Neural progenitor cell (in vitro differentiated cells): ENCODE results near the gene FLACC1. TPM values are rescaled to one million over a fixed set of nuclear protein-coding genes. Genes with fewer than 3 reads are reported as not detected.

Experiments used
- DNase-seq: peaks from one replicate; pipeline ENCODE4 v3.0.0-alpha.2; 2016; ENCODE audit warnings: low spot score
- H2AFZ ChIP-seq: fragments of 200-600 bp; sonication (generic); replicated peaks from 2 replicates; pipeline ENCODE4 v1.6.1; 2016; ENCODE audit warnings: antibody characterized with exemption
- H3F3A ChIP-seq: fragments of 200-600 bp; sonication (generic); 2 replicates; pipeline ENCODE4 v1.6.1; 2016; ENCODE audit warnings: antibody characterized with exemption, low read depth
- H3K27ac ChIP-seq: fragments of 200-600 bp; sonication (generic); 2 replicates; pipeline ENCODE4 v1.5.1; 2016; ENCODE audit warnings: mild to moderate bottlenecking
- H3K27me3 ChIP-seq: fragments of 200-600 bp; sonication (generic); 2 replicates; pipeline ENCODE4 v1.6.1; 2016; ENCODE audit warnings: mild to moderate bottlenecking, moderate library complexity
- H3K36me3 ChIP-seq: fragments of 200-600 bp; sonication (generic); 2 replicates; pipeline ENCODE4 v1.5.1; 2016
- H3K4me1 ChIP-seq: fragments of 200-600 bp; sonication (generic); 2 replicates; pipeline ENCODE4 v1.6.1; 2016; ENCODE audit warnings: mixed run types
- H3K4me2 ChIP-seq: fragments of 200-600 bp; sonication (generic); 2 replicates; pipeline ENCODE4 v1.6.1; 2016
- H3K4me3 ChIP-seq: fragments of 200-600 bp; sonication (generic); 2 replicates; pipeline ENCODE4 v1.5.1; 2016
- H3K79me2 ChIP-seq: fragments of 200-600 bp; sonication (generic); 2 replicates; pipeline ENCODE4 v1.6.1; 2016; ENCODE audit warnings: low read depth
- H3K9ac ChIP-seq: fragments of 200-600 bp; sonication (generic); 2 replicates; pipeline ENCODE4 v1.6.1; 2016
- H3K9me3 ChIP-seq: fragments of 200-600 bp; sonication (generic); 2 replicates; pipeline ENCODE4 v1.5.1; 2016; ENCODE audit warnings: low read depth
- H4K20me1 ChIP-seq: fragments of 200-600 bp; sonication (generic); 2 replicates; pipeline ENCODE4 v1.6.1; 2016; ENCODE audit warnings: low read depth
- H3K27ac Mint-ChIP-seq: 3 replicates; pipeline ENCODE4 v1.8.0; 2021; ENCODE audit warnings: mixed read lengths
- H3K27me3 Mint-ChIP-seq: 2 replicates; pipeline ENCODE4 v1.8.0; 2022; ENCODE audit warnings: low read depth, mild to moderate bottlenecking, inconsistent platforms, moderate library complexity, mixed read lengths; ENCODE audit not compliant: insufficient read depth
- H3K36me3 Mint-ChIP-seq: 3 replicates; pipeline ENCODE4 v1.8.0; 2021; ENCODE audit warnings: mixed read lengths
- H3K4me1 Mint-ChIP-seq: 3 replicates; pipeline ENCODE4 v1.8.0; 2021; ENCODE audit warnings: mixed read lengths
- H3K4me3 Mint-ChIP-seq: 3 replicates; pipeline ENCODE4 v1.8.0; 2021; ENCODE audit warnings: mild to moderate bottlenecking, moderate library complexity, mixed read lengths
- H3K9me3 Mint-ChIP-seq: 3 replicates; pipeline ENCODE4 v1.8.0; 2020; ENCODE audit warnings: mixed read lengths
- EZH2 ChIP-seq: fragments of 200-600 bp; sonication (generic); IDR thresholded peaks from 2 replicates; pipeline ENCODE4 v1.6.1; 2017; ENCODE audit warnings: antibody characterized with exemption, mild to moderate bottlenecking, moderate library complexity
- EZH2phosphoT487 ChIP-seq: fragments of 200-600 bp; sonication (generic); IDR thresholded peaks from 2 replicates; pipeline ENCODE4 v1.6.1; 2017; ENCODE audit warnings: antibody characterized with exemption
- total RNA-seq: library from RNA; depleted of rRNA; stranded (reverse); fragments of >200 nt; gene quantifications from 2 replicates; pipeline ENCODE4 v1.2.3, GENCODE V29; 2015; ENCODE audit warnings: low replicate concordance
- TF ChIP-seq, protein P1 (sequence below): fragments of 200-600 bp; sonication (generic); IDR thresholded peaks from 2 replicates; pipeline ENCODE4 v1.5.1; 2017; ENCODE audit warnings: antibody characterized with exemption, mild to moderate bottlenecking

The FLACC1 gene
- total RNA-seq, 1 donor from 2014 or later, result not detected

DNA sequence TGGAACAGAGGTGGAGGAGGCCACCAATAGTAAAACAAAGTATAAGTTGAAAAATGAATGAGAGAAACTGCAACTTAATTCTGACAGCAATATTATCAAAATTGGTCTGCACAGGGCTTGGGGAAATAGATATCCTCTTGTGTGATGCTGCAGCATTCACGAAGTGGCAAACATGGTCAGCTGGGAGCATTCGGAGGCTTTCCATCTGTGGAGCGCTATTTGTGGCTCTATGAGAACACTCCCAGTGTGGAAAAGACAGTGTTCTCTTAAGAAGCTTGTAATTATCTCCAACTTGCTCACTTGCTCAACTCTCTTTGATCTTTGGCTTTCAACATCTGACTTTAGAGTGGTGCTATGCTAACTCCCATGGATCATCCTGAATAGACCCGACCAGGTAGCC, 3.1 kb upstream of the FLACC1 start:
- Mint-ChIP-seq H3K4me1 (peaks cover 7% of the 10 kb centered on the region), H3K9me3 (peaks cover 5% of the 10 kb centered on the region), H3K4me3 (no peak overlapping the region), H3K27ac (no peak overlapping the region), H3K36me3 (peaks cover 3% of the 10 kb centered on the region), H3K27me3 (peaks cover 2% of the 10 kb centered on the region)
- Histone ChIP-seq H3K36me3 (no peaks in the 10 kb centered on the region), H3K9me3 (no peaks in the 10 kb centered on the region), H3K4me3 (no peak overlapping the region), H3K4me1 (no peaks in the 10 kb centered on the region), H3K27me3 (no peaks in the 10 kb centered on the region), H4K20me1 (no peaks in the 10 kb centered on the region), H3K79me2 (no peaks in the 10 kb centered on the region), H3K27ac (no peak overlapping the region), H3K4me2 (no peak overlapping the region), H2AFZ (no peak overlapping the region), H3K9ac (no peak overlapping the region), H3F3A (no peaks in the 10 kb centered on the region)
- TF ChIP-seq, protein P1, sequence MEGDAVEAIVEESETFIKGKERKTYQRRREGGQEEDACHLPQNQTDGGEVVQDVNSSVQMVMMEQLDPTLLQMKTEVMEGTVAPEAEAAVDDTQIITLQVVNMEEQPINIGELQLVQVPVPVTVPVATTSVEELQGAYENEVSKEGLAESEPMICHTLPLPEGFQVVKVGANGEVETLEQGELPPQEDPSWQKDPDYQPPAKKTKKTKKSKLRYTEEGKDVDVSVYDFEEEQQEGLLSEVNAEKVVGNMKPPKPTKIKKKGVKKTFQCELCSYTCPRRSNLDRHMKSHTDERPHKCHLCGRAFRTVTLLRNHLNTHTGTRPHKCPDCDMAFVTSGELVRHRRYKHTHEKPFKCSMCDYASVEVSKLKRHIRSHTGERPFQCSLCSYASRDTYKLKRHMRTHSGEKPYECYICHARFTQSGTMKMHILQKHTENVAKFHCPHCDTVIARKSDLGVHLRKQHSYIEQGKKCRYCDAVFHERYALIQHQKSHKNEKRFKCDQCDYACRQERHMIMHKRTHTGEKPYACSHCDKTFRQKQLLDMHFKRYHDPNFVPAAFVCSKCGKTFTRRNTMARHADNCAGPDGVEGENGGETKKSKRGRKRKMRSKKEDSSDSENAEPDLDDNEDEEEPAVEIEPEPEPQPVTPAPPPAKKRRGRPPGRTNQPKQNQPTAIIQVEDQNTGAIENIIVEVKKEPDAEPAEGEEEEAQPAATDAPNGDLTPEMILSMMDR, result no peak
- no peak for TF ChIP-seq EZH2
- DNase-seq, result no peak

DNA sequence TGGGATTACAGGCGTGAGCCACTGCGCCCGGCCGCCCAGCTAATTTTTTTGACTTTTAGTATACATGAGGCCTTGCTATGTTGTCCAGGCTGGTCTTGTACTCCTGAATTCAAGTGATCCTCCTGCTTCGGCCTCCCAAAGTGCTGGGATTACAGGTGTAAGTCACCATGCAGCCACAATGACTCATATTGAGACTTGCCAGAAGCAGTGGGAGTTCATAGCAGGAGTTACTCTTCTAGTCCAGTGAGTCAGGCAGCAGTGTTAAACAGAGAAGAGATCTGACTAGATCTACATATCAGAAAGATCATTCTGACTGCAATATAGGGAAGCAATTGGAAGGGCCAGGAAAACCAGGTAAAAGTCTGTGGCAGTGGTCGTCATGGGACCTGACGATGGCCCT, 1.5 kb upstream of the FLACC1 start:
- DNase-seq, result no peak
- no peak overlapping the region for H3K4me2 ChIP-seq
- Mint-ChIP-seq H3K4me3 (no peak overlapping the region), H3K4me1 (peaks cover 7% of the 10 kb centered on the region), H3K36me3 (peaks cover 2% of the 10 kb centered on the region), H3K9me3 (peaks cover 2% of the 10 kb centered on the region), H3K27me3 (peaks cover 2% of the 10 kb centered on the region), H3K27ac (no peak overlapping the region)
- no peaks in the 10 kb centered on the region for H3K9me3 ChIP-seq
- no peak overlapping the region for H3K9ac ChIP-seq
- H3K27ac ChIP-seq, result no peak overlapping the region
- no peaks in the 10 kb centered on the region for H3K27me3 ChIP-seq
- no peaks in the 10 kb centered on the region for H3F3A ChIP-seq
- no peak overlapping the region for H2AFZ ChIP-seq
- no peak overlapping the region for H3K4me3 ChIP-seq
- H4K20me1 ChIP-seq, result no peaks in the 10 kb centered on the region
- H3K79me2 ChIP-seq, result no peaks in the 10 kb centered on the region
- H3K36me3 ChIP-seq, result no peaks in the 10 kb centered on the region
- H3K4me1 ChIP-seq, result no peaks in the 10 kb centered on the region
- no peak for TF ChIP-seq EZH2phosphoT487
- TF ChIP-seq, protein P1, result no peak
- no peak for TF ChIP-seq EZH2

DNA sequence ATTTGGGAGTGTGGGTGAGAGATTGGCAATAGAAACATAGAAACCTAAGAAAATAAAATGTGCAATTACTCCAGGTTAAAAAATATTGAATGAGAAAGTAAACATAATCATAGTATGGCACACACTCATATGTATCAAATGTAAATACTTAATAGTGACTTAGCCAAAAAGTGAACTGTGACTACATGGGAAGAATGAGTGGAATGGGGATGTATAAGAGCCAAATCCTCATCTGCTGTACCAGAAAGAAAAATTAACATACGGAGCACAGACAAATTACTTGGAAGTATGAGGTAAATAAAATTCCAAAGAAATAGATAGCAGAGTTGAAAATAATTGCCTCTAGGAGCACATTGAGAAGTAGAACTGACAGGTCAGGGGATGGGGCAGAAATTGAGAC, 4.0 kb downstream of the FLACC1 start:
- H3K4me3 Mint-ChIP-seq, result no peak overlapping the region
- peaks cover 9% of the 10 kb centered on the region for H3K27me3 Mint-ChIP-seq
- Histone ChIP-seq H3K36me3 (no peaks in the 10 kb centered on the region), H3K9me3 (no peaks in the 10 kb centered on the region), H3K79me2 (no peaks in the 10 kb centered on the region), H3K4me3 (no peak overlapping the region), H3F3A (no peaks in the 10 kb centered on the region), H3K27ac (no peak overlapping the region), H3K4me1 (peaks cover 5% of the 10 kb centered on the region), H3K27me3 (no peaks in the 10 kb centered on the region), H3K4me2 (no peak overlapping the region), H4K20me1 (no peaks in the 10 kb centered on the region), H2AFZ (no peak overlapping the region), H3K9ac (no peak overlapping the region)
- no peak for DNase-seq
- no peak for TF ChIP-seq EZH2
- no peak for TF ChIP-seq EZH2phosphoT487
- TF ChIP-seq, protein P1, result no peak
- no peak overlapping the region for H3K27ac Mint-ChIP-seq
- no peaks in the 10 kb centered on the region for H3K36me3 Mint-ChIP-seq
- peaks cover 8% of the 10 kb centered on the region for H3K4me1 Mint-ChIP-seq
- H3K9me3 Mint-ChIP-seq, result no peaks in the 10 kb centered on the region

DNA sequence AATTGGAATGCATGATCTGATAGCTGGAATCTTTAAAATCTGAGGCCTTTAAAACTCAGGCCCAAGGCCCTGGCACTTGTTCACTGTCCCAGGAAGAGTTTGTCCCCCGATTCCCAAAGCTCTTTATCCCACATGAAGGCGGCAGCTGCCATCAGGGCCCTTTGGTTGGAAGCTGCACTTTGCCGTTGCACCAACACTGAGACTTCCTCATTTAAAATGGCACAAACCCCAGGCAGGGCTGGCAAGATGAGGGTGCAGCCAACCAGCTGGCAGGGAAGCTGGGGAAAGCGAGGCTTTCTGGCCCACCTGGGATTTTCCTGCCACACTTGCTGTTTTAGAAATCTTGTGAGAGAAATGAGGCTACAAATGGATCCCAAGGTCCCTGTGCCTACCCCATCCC, 6.3 kb downstream of the FLACC1 start:
- Histone ChIP-seq H3K4me1 (peaks cover 5% of the 10 kb centered on the region), H3K4me3 (no peak overlapping the region), H3F3A (no peaks in the 10 kb centered on the region), H3K9ac (no peak overlapping the region), H3K27me3 (no peaks in the 10 kb centered on the region), H3K27ac (no peak overlapping the region), H4K20me1 (no peaks in the 10 kb centered on the region), H3K4me2 (no peak overlapping the region), H3K79me2 (no peaks in the 10 kb centered on the region), H3K36me3 (no peaks in the 10 kb centered on the region), H3K9me3 (no peaks in the 10 kb centered on the region), H2AFZ (no peak overlapping the region)
- H3K4me1 Mint-ChIP-seq, result peaks cover 6% of the 10 kb centered on the region
- no peak overlapping the region for H3K27ac Mint-ChIP-seq
- no peaks in the 10 kb centered on the region for H3K9me3 Mint-ChIP-seq
- TF ChIP-seq, protein P1, result no peak
- TF ChIP-seq EZH2phosphoT487 (no peak), EZH2 (no peak)
- H3K27me3 Mint-ChIP-seq, result peaks cover 9% of the 10 kb centered on the region
- no peak for DNase-seq
- H3K36me3 Mint-ChIP-seq, result no peaks in the 10 kb centered on the region
- no peak overlapping the region for H3K4me3 Mint-ChIP-seq
